Brain microvascular endothelial cell (primary cell): Measurements from ENCODE around the gene TNFRSF1B.

Source experiments
- DNase-seq: peaks from one replicate; pipeline ENCODE4 v3.0.0-alpha.2; 2020
- H3K27ac ChIP-seq: fragments of 250-450 bp; sonication (Bioruptor Pico); 2 replicates; pipeline ENCODE4 v1.5.1; 2020; ENCODE audit warnings: mild to moderate bottlenecking, moderate library complexity
- H3K27me3 ChIP-seq: fragments of 250-450 bp; sonication (Bioruptor Pico); replicated peaks from 2 replicates; pipeline ENCODE4 v1.5.1; 2020; ENCODE audit warnings: mild to moderate bottlenecking
- H3K36me3 ChIP-seq: fragments of 250-450 bp; sonication (Bioruptor Pico); replicated peaks from 2 replicates; pipeline ENCODE4 v1.5.1; 2020; ENCODE audit warnings: mild to moderate bottlenecking
- H3K4me3 ChIP-seq: 2 replicates; pipeline ENCODE4 v1.5.1; 2011; ENCODE audit warnings: low read depth, mild to moderate bottlenecking, control low read depth, low read length, moderate library complexity
- CTCF ChIP-seq: IDR thresholded peaks from 2 replicates; pipeline ENCODE4 v1.5.1; 2011; ENCODE audit warnings: low read depth, mild to moderate bottlenecking, moderate library complexity, low read length, control low read depth, inconsistent platforms; ENCODE audit errors: missing control alignments
- in situ Hi-C: cut with HindIII; loops from 2 replicates; pipeline ENCODE4 v1.10.0; 2017; ENCODE audit warnings: low sequenced_read_pairs, low pct_ligation_motif_present

The TNFRSF1B gene

GRCh38 chr1:12258272-12258671 is 91.5 kb downstream of the TNFRSF1B start:
- no peaks in the 10 kb centered on the region for H3K27me3 ChIP-seq
- H3K4me3 ChIP-seq = no peak overlapping the region
- H3K27ac ChIP-seq = no peak overlapping the region
- no peak for DNase-seq
- in situ Hi-C loops = no loop called here
- no peak for TF ChIP-seq CTCF
- H3K36me3 ChIP-seq = peaks cover 50% of the 10 kb centered on the region
